Gastroesophageal sphincter (tissue), 4 donors: ENCODE data around the gene INHBA. TPM values are rescaled to one million over a fixed set of nuclear protein-coding genes. Genes with fewer than 3 reads are reported as not detected.
A peak's percentile ranks its signal among the peaks of the same experiment; 100 is the strongest.

Source experiments
- ATAC-seq: fragments of 150-250 bp; one replicate; pipeline ENCODE4 v1.9.1; 2016; ENCODE audit warnings: mild to moderate bottlenecking, moderate library complexity
- H3K27ac ChIP-seq, 4 donors: fragments of 200-600 bp; sonication (generic) in 3 of 4; 1 replicate in 3 of 4; 2 replicates in 1 of 4; pipeline ENCODE4 v1.5.1; 2016 to 2019
- H3K27me3 ChIP-seq: fragments of 200-600 bp; sonication (generic); one replicate; pipeline ENCODE4 v1.5.1; 2019
- H3K36me3 ChIP-seq, 2 donors: fragments of 200-600 bp; sonication (generic); one replicate each; pipeline ENCODE4 v1.5.1; 2019; ENCODE audit warnings: control low read depth in 1 of 2
- H3K4me1 ChIP-seq, 3 donors: fragments of 200-600 bp; sonication (generic); 1 replicate in 2 of 3; 2 replicates in 1 of 3; pipeline ENCODE4 v1.5.1; 2016 to 2019; ENCODE audit warnings: control low read depth in 2 of 3
- H3K4me3 ChIP-seq, 2 donors: fragments of 200-600 bp; sonication (generic); one replicate each; pipeline ENCODE4 v1.5.1; 2019; ENCODE audit warnings: mild to moderate bottlenecking in 1 of 2, moderate library complexity in 1 of 2
- H3K9me3 ChIP-seq, 3 donors: fragments of 200-600 bp; sonication (generic); one replicate each; pipeline ENCODE4 v1.5.1; 2017 to 2019; ENCODE audit warnings: control low read depth in 2 of 3
- EP300 ChIP-seq: sonication (generic); formaldehyde crosslinking; IDR thresholded peaks from one replicate; pipeline ENCODE4 v1.6.1; 2017; ENCODE audit warnings: antibody characterized with exemption, mild to moderate bottlenecking
- POLR2A ChIP-seq, 2 donors: fragments of 450-650 bp; IDR thresholded peaks; one replicate each; pipeline ENCODE4 v1.6.1; 2017; ENCODE audit warnings: antibody characterized with exemption in 2 of 2, mild to moderate bottlenecking in 2 of 2, moderate library complexity in 1 of 2
- POLR2AphosphoS5 ChIP-seq: sonication (generic); formaldehyde crosslinking; IDR thresholded peaks from one replicate; pipeline ENCODE4 v1.6.1; 2017; ENCODE audit warnings: antibody characterized with exemption
- WGBS, 2 donors: methylation state at CpG; one replicate each; pipeline ENCODE4 v1.1.5; 2018; ENCODE audit warnings: low coverage in 1 of 2; 5-methylcytosine and 5-hydroxymethylcytosine counted together
- total RNA-seq, 4 donors: library from RNA; depleted of rRNA; stranded (reverse); fragments of >200 nt; gene quantifications; one replicate each; pipeline ENCODE4 v1.1.0, GENCODE V29; 2016
- TF ChIP-seq, protein P1 (sequence below), 4 experiments: fragments of 200-600 bp in 2 of 4; fragments of 450-650 bp in 2 of 4; sonication (generic) in 1 of 4; IDR thresholded peaks; one replicate each; pipeline ENCODE4 v1.5.1; 2017 to 2019; ENCODE audit warnings: antibody characterized with exemption in 4 of 4, mild to moderate bottlenecking in 2 of 4, moderate library complexity in 2 of 4

INHBA gene
- total RNA-seq: 10 to 100 TPM; 16.7 to 49.2 (median 44.5) TPM

DNA sequence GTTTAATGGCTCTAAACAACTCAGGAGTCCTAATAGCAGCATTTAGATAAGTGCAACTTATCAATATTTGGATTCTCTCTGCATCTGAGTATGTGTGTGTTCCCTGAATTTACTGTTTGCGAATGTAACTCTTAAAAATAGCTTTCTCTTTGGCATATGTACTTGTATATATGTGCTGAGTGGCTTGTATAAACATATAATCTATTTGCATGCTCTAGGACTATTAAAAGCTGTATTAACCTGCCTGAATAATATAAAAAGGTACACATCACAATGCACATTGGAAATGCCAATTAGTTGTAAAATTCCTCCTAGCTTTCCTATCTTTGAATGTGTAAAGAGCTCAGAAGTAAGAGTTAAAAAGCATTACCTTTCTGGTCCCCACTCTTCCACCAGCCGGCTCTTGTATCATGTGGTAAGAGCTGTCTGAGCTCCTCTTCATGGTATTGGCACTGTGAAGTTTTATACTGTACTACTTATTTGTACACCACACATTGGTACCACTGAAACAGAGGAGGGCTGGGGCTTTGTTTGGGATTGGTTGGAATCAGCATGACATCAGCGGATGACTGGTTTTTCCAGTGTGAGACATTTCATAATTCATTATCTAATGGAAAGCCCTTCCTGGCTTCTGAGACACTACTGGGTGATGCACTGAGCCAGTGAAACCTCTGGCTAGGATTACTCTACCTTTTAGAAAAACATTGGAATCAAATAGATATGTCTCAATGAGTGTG lies at the start of gene INHBA:
Gene INHBA (minus strand): TSS at position 456 of the 737 bp plus-strand sequence. CDS start 2,716 bp downstream, outside the sequence.
- no peaks in the 10 kb centered on the region for H3K27me3 ChIP-seq
- TF ChIP-seq POLR2AphosphoS5 (peak; percentile 45), POLR2A (IDR thresholded peaks at IDR 0.05) (peak in 1 of 2 donors; percentile 24)
- TF ChIP-seq, protein P1, sequence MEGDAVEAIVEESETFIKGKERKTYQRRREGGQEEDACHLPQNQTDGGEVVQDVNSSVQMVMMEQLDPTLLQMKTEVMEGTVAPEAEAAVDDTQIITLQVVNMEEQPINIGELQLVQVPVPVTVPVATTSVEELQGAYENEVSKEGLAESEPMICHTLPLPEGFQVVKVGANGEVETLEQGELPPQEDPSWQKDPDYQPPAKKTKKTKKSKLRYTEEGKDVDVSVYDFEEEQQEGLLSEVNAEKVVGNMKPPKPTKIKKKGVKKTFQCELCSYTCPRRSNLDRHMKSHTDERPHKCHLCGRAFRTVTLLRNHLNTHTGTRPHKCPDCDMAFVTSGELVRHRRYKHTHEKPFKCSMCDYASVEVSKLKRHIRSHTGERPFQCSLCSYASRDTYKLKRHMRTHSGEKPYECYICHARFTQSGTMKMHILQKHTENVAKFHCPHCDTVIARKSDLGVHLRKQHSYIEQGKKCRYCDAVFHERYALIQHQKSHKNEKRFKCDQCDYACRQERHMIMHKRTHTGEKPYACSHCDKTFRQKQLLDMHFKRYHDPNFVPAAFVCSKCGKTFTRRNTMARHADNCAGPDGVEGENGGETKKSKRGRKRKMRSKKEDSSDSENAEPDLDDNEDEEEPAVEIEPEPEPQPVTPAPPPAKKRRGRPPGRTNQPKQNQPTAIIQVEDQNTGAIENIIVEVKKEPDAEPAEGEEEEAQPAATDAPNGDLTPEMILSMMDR (IDR thresholded peaks at IDR 0.05): no peak
- H3K9me3 ChIP-seq: no peaks in the 10 kb centered on the region
- H3K27ac ChIP-seq: peak within 1 kb of the TSS; percentile 90 to 94 (median 92)
- ATAC-seq: peak; percentile 62
- H3K36me3 ChIP-seq: no peaks in the 10 kb centered on the region
- H3K4me3 ChIP-seq: peak within 1 kb of the TSS; percentile 62 to 63
- peaks cover 5 to 66% (median 9%) of the 10 kb centered on the region in 3 donors for H3K4me1 ChIP-seq
- WGBS, 2 donors: 30 to 32% methylated on average over 3 of the region's 3 CpGs

DNA sequence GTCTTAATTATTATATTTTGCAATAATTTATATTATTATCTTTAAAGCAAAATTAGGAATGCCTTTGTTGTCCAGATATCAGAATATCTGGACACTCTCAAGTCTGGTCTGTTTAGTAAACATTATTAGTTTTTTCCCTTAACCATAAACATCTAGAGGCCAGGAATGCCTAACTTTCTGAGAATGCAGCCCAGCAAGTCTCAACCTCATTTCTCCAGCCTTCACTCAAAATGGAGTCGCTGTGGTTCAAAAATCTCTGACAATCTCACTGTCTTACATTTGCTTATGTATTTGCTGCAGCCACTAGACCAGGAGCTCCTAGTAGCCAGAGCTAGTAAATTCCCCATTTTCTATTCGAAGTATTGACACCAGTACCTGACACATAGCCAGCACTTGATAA lies 49.7 kb upstream of the INHBA start:
- ATAC-seq: no peak
- no peaks in the 10 kb centered on the region for H3K36me3 ChIP-seq
- no peak overlapping the region for H3K4me3 ChIP-seq
- H3K4me1 ChIP-seq: no peaks in the 10 kb centered on the region
- H3K27me3 ChIP-seq: no peaks in the 10 kb centered on the region
- H3K9me3 ChIP-seq: peaks cover 0 to 4% (median 0%) of the 10 kb centered on the region in 3 donors
- 72 to 93% methylated on average over 2 of the region's 2 CpGs for WGBS, 2 donors
- no peak overlapping the region for H3K27ac ChIP-seq
- no peak for TF ChIP-seq EP300
- TF ChIP-seq, protein P1 (IDR thresholded peaks at IDR 0.05): no peak
- TF ChIP-seq POLR2A (IDR thresholded peaks at IDR 0.05): no peak
- no peak for TF ChIP-seq POLR2AphosphoS5

DNA sequence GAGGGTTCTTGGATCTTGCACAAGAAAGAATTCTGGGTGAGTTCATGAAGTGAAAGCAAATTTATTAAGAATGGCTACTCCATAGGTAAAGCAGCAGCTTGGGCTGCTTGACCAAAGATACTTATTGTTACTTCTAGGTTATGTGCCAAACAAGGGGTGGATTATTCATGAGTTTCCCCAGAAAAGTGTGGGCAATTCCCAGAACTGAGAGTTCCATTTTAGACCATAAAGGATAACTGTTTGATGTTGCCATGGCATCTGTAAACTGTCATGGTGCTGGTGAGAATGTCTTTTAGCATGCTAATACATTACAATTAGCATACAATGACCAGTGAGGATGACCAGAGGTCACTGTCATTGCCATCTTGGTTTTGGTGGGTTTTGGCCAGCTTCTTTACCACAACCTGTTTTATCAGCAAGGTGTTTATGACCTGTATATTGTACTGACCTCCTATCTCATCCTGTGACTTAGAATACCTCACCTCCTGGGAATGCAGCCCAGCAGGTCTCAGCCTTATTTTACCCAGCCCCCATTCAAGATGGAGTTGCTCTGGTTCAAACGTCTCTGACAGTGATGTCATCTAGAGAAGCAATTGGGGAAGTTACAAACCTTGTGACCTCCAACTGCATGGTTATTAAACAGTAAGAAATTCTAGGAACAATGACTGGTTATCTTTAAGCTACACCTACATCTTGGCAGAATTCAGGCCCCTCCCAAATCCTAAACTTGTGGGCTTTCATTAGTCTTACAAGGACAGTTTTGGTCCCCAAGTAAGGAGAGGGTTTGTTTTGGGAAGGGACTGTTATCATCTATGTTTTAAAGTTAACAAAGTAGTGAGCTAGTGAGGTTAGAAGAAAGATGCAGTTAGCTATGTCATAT lies 48.0 kb upstream of the INHBA start:
- Histone ChIP-seq H3K4me3 (no peak overlapping the region), H3K27me3 (no peaks in the 10 kb centered on the region), H3K9me3 (peaks cover 0 to 4% (median 0%) of the 10 kb centered on the region in 3 donors), H3K4me1 (no peaks in the 10 kb centered on the region), H3K27ac (no peak overlapping the region), H3K36me3 (no peaks in the 10 kb centered on the region)
- TF ChIP-seq POLR2A (IDR thresholded peaks at IDR 0.05) (no peak), POLR2AphosphoS5 (no peak), EP300 (no peak)
- TF ChIP-seq, protein P1 (IDR thresholded peaks at IDR 0.05): no peak
- ATAC-seq: no peak
- 33% methylated on average over 1 of the region's 1 CpG; no CpG with 5 or more reads in 1 of the 2 donors for WGBS, 2 donors

DNA sequence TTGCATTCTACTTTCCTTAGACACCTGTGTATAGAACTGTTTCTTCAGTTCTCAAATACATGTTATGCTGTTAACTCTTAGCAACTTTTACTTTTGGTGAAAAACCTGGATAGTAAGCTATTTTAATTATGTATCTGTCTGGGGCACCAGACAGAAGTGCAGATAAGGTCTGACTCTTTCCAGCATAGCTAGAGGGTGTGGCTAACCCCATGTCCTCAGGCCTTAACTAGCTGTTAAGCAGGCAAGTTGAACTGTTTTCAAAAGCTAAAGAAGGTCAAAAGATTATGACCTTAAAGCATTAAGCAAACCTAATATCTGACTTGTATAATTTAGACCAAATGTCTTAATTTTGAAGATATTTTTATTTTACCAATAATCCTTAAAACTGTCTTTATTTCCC lies 45.1 kb upstream of the INHBA start:
- Histone ChIP-seq H3K27me3 (no peaks in the 10 kb centered on the region), H3K4me3 (no peak overlapping the region), H3K4me1 (no peaks in the 10 kb centered on the region), H3K36me3 (no peaks in the 10 kb centered on the region), H3K9me3 (no peaks in the 10 kb centered on the region), H3K27ac (no peak overlapping the region)
- TF ChIP-seq, protein P1 (IDR thresholded peaks at IDR 0.05): no peak
- no peak for TF ChIP-seq POLR2AphosphoS5
- no peak for TF ChIP-seq POLR2A (IDR thresholded peaks at IDR 0.05)
- no peak for TF ChIP-seq EP300
- ATAC-seq: no peak
